ENCODE measurements around the gene TCF3.

Gene TCF3

GRCh38 chr19:1560286-1560882, 92.0 kb downstream of the TCF3 start:
- no peak for DNase-seq (ENCODE audit: low spot score)
